CD4-positive, alpha-beta T cell treated with Interleukin-10 for 1 hour (primary cell): ENCODE data around the gene ITPKB.

ENCODE experiments used
- DNase-seq: peaks from one replicate; pipeline ENCODE4 v3.0.0-alpha.2; 2020

Gene ITPKB

DNA sequence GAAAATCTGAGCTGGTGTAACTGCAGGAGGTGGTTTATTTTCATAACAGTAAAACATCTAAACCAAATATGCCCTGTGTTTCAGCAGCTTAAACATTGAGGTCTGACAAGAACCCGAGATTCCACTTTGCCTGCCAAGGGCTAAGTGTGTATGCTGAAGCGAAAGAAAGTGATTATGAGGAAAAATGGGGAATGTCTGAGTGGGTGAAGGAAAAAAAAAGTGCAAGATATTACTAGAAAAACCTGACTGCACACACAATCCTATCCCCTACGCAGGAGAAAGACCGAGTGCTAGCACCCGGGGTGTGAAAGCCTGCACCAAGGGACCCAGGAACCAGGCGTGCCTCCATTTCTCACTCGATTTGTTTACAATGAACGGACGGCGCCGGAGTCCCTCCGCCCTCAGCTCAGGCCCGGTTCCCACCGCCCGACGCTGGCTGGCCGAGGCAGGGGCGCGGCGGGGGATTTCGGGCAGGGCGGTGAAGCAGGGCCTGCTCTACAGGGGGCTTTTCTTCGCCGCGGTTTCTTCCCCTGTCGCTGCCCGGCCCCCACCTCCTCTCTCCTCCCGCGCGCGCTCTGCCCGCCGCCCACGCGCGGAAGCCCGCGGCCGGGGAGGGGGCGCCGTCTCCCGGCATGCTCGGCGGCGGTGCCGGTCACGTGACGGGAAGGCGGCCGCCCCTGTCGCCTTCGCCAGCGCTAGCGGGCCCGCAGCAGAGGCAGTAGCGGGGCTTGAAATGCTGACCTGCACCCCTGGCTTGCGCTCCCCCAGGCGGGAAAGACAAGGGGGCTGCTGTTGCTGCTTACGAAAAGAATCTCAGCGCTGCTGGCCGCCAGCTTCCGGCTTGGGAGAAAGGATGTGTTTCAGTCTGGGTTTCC, 35.9 kb downstream of the ITPKB start:
- DNase-seq: peak; percentile 81

DNA sequence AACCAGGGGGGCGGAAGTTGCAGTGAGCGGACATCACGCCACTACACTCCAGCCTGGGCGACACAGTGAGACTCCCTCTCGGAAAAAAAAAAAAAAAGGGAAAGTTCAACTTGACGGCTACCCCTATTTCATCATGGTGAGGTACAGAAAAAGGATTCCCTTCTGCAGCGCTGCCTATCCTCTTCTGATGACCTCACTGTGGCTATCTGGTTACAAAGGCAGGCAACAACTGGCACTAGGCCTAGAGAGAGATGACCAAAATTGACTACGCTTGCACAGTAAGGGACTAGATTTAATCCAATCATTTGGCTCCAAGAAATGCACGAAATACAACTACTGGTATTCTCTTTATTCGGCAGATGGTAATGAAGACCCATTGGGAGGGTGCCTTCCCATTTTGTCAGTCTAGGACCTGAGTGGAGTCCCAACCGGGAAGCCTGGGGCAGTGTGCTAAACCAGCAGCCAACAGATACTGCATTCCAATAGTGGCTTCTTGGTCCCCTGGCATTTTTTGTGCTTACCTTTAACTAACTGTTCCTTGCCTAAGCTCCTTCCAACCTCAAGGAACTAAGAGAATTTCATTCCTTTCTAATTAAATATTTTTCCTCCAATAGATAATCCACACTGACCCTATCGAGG, 36.6 kb downstream of the ITPKB start:
- no peak for DNase-seq

DNA sequence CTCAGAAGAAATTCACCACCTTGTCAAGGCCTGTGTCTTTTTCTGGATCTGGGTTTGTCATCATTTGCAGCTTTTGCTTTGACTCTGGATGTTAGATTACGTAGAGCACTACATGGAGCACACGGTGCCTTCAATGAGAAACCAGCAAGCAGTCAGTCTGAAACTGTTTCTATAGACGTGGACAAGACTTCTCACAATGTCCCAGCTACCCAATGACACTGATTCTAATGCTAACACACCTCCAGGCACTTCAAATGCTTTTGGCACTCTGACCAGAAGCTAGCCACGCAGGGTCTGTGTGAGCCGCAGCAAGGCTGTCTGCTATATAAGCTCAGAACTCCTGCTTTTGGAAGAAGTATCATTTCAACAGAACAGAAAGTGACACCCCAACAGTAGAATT, 38.2 kb downstream of the ITPKB start:
- DNase-seq: no peak

DNA sequence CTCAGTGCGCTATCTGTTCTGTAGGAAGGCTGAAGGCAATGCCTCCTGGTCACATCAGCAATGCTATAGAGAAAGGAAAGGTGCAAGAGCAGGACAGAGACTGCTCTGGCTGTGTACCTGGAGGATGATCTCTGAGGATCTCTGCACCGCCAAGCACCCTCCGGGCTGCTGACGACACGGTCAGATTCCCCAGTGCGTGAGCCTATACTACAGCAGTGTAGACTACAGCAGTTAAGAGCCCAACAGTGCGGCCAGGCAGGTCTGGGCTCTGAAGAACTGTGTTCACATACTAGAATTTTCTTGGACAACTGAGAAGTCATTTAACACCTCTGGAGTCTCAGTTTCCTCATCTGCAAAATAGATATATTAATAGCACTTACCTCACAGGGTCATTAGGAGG, 39.9 kb downstream of the ITPKB start:
- no peak for DNase-seq

DNA sequence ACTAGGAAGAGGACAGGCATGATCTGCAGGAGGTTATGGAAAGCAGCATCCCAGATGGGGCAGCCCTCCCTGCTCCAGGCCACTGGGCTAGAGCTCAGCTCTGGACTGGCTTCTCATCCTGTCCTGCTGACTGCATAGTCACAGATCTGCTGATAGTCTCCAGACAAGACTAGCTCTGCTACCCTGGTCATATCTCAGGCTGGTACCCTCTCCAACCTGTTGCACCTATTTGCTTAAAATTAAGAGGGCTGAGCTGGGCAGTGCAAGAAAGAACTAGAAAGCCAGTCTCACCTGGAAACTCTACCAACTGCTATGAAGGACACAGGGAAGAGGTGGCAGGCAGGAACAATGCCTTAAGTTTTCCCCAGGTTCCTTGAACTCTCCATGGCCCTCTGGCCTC, 40.4 kb downstream of the ITPKB start:
- DNase-seq: no peak

DNA sequence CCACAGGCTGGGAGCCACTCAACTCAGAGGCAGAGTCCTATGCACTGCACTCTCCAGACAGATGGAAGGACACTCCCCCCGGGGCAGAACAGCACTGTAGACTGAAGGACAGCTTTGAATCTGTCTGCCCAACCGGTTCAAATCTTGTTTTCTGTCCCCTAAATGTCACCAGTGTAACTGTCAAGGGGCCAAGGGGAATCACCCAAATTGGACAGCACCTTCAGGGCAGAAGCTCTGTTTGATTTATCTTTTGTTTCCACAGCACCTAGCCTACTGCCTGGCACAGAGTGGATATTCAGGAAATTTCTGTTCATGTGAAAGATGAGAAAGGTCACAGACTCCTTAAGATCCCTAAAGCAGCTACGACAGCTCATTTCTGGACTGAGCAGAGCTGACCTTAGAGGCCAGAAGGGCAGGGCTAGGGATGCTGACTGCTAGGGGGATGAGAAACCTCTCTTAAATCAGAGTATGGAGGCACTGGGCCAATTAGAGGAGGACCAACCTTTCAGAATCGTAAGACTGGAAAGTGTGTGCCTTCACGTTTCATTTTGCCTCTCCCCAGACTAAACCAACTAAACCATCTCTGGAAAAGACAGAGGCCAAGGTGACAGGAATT, 41.0 kb downstream of the ITPKB start:
- no peak for DNase-seq

DNA sequence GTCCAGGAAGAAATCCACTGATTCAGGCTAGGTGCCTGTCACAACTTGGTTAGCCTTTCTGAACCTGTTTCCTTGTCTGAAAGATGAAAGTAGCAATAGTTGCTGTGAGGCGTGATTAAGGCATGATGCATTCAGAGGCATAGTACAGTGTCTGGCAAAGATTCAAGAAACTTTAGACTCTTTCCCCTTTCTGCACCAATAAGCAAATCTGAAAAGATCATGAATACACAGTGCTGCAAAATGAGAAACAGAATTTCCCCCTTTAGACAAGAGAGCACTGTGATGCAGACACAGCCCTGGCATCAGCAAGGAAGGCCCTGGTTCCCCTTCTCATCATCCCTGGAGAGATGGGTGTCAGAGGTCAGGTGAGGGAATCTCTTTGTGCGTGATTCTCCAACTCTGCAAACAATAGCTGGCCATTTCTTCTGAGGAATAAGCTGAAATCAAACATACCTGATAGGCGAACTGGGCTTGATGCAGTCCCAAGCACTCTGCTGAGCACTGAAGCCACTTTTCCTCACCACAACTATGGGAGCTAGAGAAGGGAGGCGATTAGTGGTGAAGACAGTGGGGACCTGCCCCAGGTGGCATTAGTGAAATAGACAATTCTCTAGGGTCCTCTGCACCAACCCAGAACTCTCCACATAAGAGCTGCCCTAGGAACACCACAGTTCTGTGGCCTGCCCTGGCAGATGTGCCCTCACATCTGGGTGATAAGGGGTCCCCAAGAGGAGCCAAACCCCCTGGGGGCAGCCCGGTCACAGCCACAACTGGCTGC, 41.7 kb downstream of the ITPKB start:
- DNase-seq: no peak

DNA sequence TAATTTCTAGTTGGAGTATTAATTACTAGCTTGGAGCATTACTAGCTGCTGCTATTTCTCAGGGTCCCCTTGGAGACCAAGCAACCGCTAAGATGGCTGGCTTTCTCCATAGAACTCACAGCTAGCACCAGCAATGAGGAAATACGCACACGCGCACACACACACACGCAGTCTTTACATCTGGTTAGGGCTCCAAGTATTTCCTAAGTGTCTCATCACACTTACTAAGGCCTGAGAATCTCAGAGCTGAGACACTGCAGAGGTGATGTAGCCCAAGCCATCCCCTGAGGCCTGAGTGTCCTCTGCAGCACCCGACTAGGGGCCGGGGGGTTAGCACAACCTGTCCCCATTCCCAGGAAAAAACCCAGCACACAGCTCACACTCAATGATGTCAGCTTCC, 42.5 kb downstream of the ITPKB start:
- DNase-seq: no peak

DNA sequence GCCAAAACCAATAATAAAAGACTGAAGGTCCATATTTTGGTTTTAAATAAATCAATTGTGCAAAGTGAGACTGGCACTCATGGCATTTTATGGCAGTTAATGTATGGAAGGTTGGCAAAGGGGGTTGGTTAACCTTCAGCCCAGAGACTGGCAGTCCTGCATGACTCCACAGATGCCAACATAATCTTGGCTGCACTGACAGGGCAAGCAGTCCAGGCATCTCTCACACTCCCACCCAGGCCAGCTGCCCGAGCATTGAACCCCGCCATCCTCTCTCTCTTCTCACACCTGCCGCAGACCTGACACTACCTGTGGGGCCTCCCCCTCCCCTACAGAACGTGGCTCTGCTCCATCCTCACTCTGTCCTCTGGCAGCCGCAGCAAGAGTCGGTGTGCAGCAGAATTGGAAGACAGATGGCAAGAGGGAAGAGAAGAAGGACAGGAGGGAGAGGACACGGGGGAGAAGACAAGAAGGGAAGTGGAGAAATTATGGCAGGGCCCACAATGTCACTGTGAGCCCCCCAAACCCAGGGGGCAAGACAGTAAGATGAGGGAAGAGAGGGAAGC, 43.7 kb downstream of the ITPKB start:
- DNase-seq: no peak

DNA sequence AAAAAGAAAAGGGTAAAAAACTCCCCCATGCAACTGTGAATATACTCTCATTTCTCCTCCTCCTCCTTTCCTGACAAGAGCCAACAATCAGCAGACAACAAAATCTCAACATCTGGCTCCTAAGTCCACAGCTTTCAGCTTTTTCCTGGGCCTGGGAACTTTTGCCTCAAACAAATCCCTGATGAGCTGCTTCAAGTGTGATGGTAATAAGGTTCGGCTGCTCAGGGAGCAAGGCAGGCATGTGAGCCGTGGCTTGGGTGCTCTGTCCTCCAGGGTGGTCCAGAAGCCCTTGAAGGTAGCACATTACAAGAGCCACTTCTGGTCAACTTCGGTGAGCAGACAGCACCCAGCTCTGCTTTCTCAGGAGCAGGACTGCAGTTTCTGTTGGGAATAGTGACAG, 46.3 kb downstream of the ITPKB start:
- no peak for DNase-seq

DNA sequence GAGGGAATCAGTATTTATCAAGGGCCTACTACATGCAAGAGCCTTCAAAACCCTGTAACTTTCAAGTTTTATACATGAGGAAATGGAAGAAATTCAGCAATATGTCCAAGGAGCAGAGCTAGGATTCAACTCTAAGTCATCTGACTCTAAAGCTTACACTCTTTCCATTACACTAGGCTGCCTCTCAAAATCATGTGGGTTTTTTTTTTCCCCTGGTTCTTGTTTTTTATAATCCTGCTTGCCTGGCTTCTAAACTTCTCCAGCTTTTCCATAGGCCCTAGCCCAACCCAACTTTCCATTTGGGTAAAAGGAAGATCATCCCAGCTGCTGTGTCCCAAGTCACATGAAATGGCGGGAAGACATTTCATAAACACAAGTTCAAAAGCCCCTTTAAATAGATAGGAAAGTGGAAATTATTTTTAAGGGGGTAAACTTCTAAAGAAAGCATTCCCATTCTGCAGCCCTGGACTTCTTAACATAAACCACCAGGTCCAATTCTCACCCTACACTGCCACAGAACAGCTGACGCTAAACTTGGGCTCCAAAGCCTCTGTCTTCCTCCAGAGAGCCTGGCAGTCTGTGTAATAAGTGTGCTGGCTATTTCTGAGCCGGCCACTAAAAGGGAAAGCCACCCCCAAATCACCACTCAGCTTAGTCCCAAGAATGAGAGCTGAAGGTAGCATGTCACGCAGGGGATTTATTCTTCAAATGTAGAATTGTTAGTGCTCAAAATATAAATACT, 46.9 kb downstream of the ITPKB start:
- no peak for DNase-seq

DNA sequence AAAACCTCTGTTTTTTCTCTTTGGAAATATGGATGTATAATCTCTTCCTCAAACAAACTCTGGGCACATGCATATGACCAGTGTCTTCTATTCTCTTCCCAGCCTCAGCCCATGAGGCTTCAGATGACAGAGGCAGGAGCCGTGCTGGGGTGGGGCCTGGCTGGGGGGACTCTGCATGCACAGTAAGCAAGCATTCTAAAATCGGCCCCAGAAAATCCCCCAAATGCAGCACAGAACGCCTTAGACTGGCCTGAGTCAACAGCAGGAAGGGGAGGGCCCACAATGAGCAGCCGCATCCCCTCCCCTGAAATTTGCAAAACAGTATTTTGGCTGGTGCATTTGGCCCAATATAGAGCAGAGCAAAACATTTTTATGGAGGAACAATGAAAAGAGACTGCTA, 47.8 kb downstream of the ITPKB start:
- DNase-seq: peak; percentile 67

DNA sequence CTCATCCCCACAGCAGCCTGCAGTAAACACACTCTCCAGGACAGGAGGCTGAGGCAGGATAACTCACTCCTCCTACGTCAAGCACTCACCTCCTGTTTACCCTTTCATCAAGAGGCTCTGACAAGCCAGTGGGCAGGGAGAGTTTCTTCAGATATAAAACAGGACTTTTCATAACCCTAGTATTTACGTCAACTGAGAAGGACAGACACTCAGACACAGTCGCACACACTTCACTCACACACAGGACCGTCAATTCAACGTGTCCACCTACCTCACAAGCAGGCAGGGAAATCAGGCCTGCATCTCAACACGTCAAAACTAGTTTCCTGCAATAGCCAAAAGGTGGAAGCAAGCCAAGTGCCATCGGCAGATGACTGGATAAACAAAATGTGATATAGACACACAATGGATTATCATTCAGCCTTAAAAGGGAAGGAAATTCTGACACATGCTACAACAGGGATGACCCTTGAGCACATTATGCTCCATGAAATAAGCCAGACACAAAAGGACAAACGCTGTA, 48.6 kb downstream of the ITPKB start:
- DNase-seq: peak; percentile 52

DNA sequence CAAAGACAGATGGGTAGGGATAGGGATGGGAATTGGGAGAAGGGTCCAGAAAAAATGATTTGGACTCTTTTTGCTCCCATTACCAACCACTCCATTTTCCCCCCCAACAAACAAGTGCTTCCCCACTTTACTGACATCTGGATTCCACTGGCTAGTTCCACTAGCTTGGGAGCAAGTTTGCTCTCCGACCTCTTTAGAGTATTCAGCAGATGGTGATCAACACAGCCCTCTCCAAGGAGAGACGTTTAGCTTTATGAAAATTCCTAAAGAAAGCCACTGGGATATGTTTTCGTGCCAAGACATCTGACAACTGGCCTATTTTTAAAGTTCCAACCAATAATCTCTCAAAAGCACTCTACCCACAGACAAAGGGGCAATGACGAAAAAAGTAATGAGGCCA, 50.3 kb downstream of the ITPKB start:
- no peak for DNase-seq

DNA sequence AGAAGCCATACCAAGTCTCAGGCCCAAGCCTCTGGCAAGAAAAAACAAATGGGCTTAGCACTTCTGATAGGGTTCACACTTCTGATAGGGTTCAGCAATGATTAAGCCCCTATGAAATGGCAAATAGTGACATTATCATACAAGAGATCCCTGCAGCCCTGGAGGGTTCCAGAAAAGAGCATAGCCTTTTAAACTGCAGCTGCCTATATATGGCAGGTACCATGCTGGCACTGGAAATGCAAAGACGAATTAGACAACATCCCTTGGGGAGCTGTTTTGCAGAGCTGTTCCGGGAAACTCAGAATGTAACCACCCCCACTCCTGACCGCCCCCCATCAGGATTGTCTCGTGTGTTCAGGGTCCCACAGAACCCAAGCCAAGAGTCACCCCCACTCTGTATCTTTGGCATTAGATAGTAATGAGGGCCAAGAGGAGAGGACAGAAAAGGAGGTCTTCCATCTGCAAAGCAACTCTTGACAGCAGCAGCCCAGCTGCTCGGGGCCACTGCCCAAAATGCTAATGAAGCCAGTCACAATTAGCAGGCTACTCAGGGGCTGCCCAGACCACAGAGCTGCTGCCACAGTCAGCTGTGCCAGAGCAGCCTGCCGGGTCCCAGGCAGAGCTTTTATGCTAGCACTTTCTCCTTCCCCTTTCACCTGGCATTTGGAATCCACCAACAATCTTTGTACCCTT, 50.9 kb downstream of the ITPKB start:
- DNase-seq: no peak

DNA sequence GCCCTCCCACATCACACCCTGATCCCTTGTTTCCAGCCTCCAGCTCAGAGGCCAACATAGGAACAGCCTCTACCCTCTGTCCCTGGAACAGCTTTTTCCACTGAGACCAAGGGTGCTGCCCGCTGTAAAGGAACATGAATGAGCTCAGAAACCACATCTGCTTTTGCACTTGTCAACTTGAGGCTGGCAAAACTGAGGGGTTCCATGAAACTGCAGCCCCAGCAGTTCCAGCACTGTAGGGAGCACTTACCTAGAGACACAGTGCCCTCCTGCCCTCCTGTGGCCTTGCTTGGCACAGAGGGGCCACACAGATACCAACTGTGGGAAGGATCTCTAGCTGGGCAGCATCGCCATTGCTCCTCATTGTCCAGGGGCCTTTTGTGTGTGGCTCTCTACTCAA, 51.7 kb downstream of the ITPKB start:
- DNase-seq: peak; percentile 60

DNA sequence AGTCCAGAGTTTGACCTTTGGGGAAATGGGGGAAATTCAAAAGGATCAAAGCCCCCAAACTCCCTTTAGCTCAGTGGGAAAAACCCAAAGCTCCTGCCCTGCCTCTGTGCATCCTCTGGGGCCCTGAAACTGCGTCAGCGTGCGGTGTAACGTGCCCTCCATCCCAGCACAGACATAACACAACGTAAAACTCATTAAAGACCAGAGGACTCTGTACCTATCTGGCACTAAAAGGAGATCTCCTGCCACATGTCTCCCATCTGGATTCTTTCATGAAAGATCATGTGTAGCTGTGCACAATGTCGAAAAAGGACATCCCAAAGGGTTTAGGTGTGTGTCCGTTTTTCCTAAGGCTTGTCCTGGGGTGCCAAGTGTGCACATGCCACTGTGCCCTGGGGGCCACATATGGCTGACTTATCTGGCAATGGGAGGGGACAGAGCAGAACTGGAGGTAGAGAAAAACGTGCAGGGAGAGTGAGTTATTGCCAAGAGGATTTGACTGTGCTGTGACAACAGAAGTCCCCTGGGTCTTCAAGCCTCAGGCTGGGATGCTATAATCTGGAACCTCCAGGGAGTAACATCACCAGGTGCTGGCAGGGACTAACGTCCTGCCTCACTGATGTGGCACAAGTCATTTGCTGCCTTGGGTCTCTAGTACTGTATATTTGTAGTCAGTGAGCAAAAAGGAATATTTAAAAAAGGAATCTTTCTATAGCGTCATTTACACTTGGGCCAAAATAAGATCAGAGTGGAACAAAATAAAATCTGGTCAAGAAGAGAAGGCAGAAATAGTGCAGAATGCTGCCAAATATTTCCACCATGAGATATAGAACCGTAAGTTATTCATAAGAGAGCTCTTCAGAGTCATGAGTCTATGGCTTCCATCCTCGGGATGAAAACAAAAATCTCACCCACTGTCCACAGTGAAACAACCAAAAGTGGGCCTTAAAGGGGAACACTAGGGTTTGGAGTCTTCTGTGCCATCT, 52.3 kb downstream of the ITPKB start:
- DNase-seq: no peak

DNA sequence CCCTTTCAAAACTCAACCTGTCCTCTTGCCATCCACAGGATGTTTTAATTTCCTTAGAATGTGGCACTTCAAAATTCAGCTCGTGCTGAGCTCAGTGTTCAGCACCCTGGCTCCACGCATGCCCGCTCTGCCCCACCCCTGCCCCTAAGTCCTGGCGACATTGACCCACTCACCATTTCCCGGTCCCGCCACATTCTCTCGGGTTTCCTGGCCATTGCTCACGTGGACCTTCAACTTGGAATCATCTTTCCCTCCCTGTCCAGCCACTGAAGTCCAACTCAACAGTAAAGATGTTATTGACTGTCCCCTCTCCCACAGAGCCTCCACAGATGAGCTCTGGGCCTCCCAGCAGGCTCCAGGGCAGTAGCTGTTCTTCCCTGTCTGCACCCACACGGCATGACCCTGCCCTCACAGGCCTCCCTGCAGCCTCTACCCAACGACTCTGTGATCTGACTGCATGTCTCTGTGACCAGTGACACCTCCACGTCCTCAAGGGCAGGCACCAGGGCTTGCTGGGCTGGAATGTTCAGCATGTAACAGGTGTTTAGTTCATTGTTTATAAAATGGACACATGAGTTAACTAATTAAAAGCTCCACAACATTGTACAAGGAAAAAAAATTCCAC, 53.8 kb downstream of the ITPKB start:
- DNase-seq: no peak

DNA sequence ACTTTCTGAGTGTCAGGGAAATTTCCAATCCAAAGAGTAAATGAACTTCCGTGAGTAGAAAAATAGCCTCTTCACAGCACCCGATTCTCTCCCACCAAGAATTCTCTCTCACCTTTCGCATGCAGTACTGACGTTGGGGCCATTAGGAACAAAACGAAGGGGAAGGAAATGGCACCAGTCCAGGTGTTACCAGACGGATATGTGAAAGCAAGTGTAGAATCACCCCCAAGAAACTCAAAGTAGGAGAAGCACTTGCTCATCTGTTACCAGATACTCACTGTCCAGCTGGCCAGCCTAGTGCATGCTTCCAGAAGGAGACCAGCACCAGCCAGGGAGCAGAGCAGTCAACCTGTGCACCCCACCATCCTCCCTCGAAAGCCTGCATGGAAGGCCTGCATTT, 55.1 kb downstream of the ITPKB start:
- DNase-seq: no peak
